ENCODE data around the gene SLC16A12. TPM values are rescaled to one million over a fixed set of nuclear protein-coding genes. Genes with fewer than 3 reads are reported as not detected.

SLC16A12 gene
- total RNA-seq, 2 donors from 2014 or later: not detected

GRCh38 chr10:89515031-89515841 is 20.2 kb downstream of the SLC16A12 start:
- DNase-seq (ENCODE audit: low spot score): no peak
- H3K36me3 Mint-ChIP-seq: no peaks in the 10 kb centered on the region
- peaks cover 2 to 19% of the 10 kb centered on the region in 2 donors for H3K27me3 Mint-ChIP-seq
- no peaks in the 10 kb centered on the region for H3K9me3 Mint-ChIP-seq
- no peaks in the 10 kb centered on the region for H3K4me1 Mint-ChIP-seq (ENCODE audit: low read depth in 2 of 2)
- H3K27ac Mint-ChIP-seq: no peak overlapping the region
- no peak overlapping the region for H3K4me3 Mint-ChIP-seq
- ATAC-seq: no peak

GRCh38 chr10:89513206-89513605 is 22.2 kb downstream of the SLC16A12 start:
- Mint-ChIP-seq H3K9me3 (no peaks in the 10 kb centered on the region), H3K4me1 (ENCODE audit: low read depth in 2 of 2) (no peaks in the 10 kb centered on the region), H3K27me3 (peaks cover 0 to 34% of the 10 kb centered on the region in 2 donors), H3K27ac (no peak overlapping the region), H3K36me3 (no peaks in the 10 kb centered on the region), H3K4me3 (no peak overlapping the region)
- no peak for ATAC-seq
- no peak for DNase-seq (ENCODE audit: low spot score)

GRCh38 chr10:89505640-89506275 is 29.6 kb downstream of the SLC16A12 start:
- H3K4me3 Mint-ChIP-seq: no peak overlapping the region
- H3K27me3 Mint-ChIP-seq: peaks cover 20 to 47% of the 10 kb centered on the region in 2 donors
- peaks cover 0 to 4% of the 10 kb centered on the region in 2 donors for H3K4me1 Mint-ChIP-seq (ENCODE audit: low read depth in 2 of 2)
- no peak overlapping the region for H3K27ac Mint-ChIP-seq
- DNase-seq (ENCODE audit: low spot score): no peak
- no peak for ATAC-seq
- H3K36me3 Mint-ChIP-seq: no peaks in the 10 kb centered on the region
- no peaks in the 10 kb centered on the region for H3K9me3 Mint-ChIP-seq

- no peaks in the 10 kb centered on the region for H3K9me3 Mint-ChIP-seq
- peaks cover 0 to 4% of the 10 kb centered on the region in 2 donors for H3K4me1 Mint-ChIP-seq (ENCODE audit: low read depth in 2 of 2)
- peaks cover 23 to 43% of the 10 kb centered on the region in 2 donors for H3K27me3 Mint-ChIP-seq
- no peaks in the 10 kb centered on the region for H3K36me3 Mint-ChIP-seq
- H3K27ac Mint-ChIP-seq: no peak overlapping the region
- no peak for ATAC-seq
- no peak for DNase-seq (ENCODE audit: low spot score)
- no peak overlapping the region for H3K4me3 Mint-ChIP-seq
Observed at GRCh38 chr10:89504691-89505090, 30.7 kb downstream of the SLC16A12 start.

- peaks cover 28 to 45% of the 10 kb centered on the region in 2 donors for H3K27me3 Mint-ChIP-seq
- no peak overlapping the region for H3K27ac Mint-ChIP-seq
- ATAC-seq: no peak
- H3K36me3 Mint-ChIP-seq: no peaks in the 10 kb centered on the region
- no peak for DNase-seq (ENCODE audit: low spot score)
- no peak overlapping the region for H3K4me3 Mint-ChIP-seq
- H3K9me3 Mint-ChIP-seq: no peaks in the 10 kb centered on the region
- H3K4me1 Mint-ChIP-seq (ENCODE audit: low read depth in 2 of 2): peaks cover 0 to 4% of the 10 kb centered on the region in 2 donors
Observed at GRCh38 chr10:89503652-89504370, 31.6 kb downstream of the SLC16A12 start.

- Mint-ChIP-seq H3K36me3 (no peaks in the 10 kb centered on the region), H3K27me3 (peaks cover 29 to 38% of the 10 kb centered on the region in 2 donors), H3K4me1 (ENCODE audit: low read depth in 2 of 2) (peaks cover 0 to 4% of the 10 kb centered on the region in 2 donors), H3K4me3 (no peak overlapping the region), H3K9me3 (no peaks in the 10 kb centered on the region), H3K27ac (no peak overlapping the region)
- no peak for ATAC-seq
- DNase-seq (ENCODE audit: low spot score): no peak
Observed at GRCh38 chr10:89503151-89503550, 32.2 kb downstream of the SLC16A12 start.

GRCh38 chr10:89502549-89502948 is 32.8 kb downstream of the SLC16A12 start:
- Mint-ChIP-seq H3K27ac (no peak overlapping the region), H3K9me3 (no peaks in the 10 kb centered on the region), H3K4me1 (ENCODE audit: low read depth in 2 of 2) (peaks cover 0 to 4% of the 10 kb centered on the region in 2 donors), H3K4me3 (no peak overlapping the region), H3K36me3 (no peaks in the 10 kb centered on the region), H3K27me3 (peaks cover 29 to 32% of the 10 kb centered on the region in 2 donors)
- no peak for DNase-seq (ENCODE audit: low spot score)
- ATAC-seq: no peak

GRCh38 chr10:89494575-89494974 is 40.8 kb downstream of the SLC16A12 start:
- ATAC-seq: no peak
- Mint-ChIP-seq H3K27ac (no peak overlapping the region), H3K9me3 (no peaks in the 10 kb centered on the region), H3K4me1 (ENCODE audit: low read depth in 2 of 2) (no peaks in the 10 kb centered on the region), H3K27me3 (peaks cover 16 to 37% of the 10 kb centered on the region in 2 donors), H3K36me3 (no peaks in the 10 kb centered on the region), H3K4me3 (no peak overlapping the region)
- no peak for DNase-seq (ENCODE audit: low spot score)

GRCh38 chr10:89494068-89494467 is 41.3 kb downstream of the SLC16A12 start:
- Mint-ChIP-seq H3K36me3 (no peaks in the 10 kb centered on the region), H3K27ac (no peak overlapping the region), H3K4me3 (no peak overlapping the region), H3K9me3 (no peaks in the 10 kb centered on the region), H3K4me1 (ENCODE audit: low read depth in 2 of 2) (no peaks in the 10 kb centered on the region), H3K27me3 (peaks cover 14 to 33% of the 10 kb centered on the region in 2 donors)
- DNase-seq (ENCODE audit: low spot score) (no peak), ATAC-seq (no peak)

GRCh38 chr10:89491932-89492331 is 43.5 kb downstream of the SLC16A12 start:
- Mint-ChIP-seq H3K27ac (no peak overlapping the region), H3K4me3 (no peak overlapping the region), H3K36me3 (no peaks in the 10 kb centered on the region), H3K27me3 (peaks cover 17 to 33% of the 10 kb centered on the region in 2 donors), H3K9me3 (no peaks in the 10 kb centered on the region), H3K4me1 (ENCODE audit: low read depth in 2 of 2) (no peaks in the 10 kb centered on the region)
- DNase-seq (ENCODE audit: low spot score) (no peak), ATAC-seq (no peak)

GRCh38 chr10:89490596-89491335 is 44.6 kb downstream of the SLC16A12 start:
- Mint-ChIP-seq H3K4me1 (ENCODE audit: low read depth in 2 of 2) (no peaks in the 10 kb centered on the region), H3K4me3 (no peak overlapping the region), H3K27me3 (peaks cover 13 to 33% of the 10 kb centered on the region in 2 donors), H3K36me3 (no peaks in the 10 kb centered on the region), H3K9me3 (no peaks in the 10 kb centered on the region), H3K27ac (no peak overlapping the region)
- no peak for ATAC-seq
- DNase-seq (ENCODE audit: low spot score): no peak

- H3K4me1 Mint-ChIP-seq (ENCODE audit: low read depth in 2 of 2): no peaks in the 10 kb centered on the region
- no peak overlapping the region for H3K4me3 Mint-ChIP-seq
- H3K27ac Mint-ChIP-seq: no peak overlapping the region
- no peaks in the 10 kb centered on the region for H3K36me3 Mint-ChIP-seq
- peaks cover 30 to 36% of the 10 kb centered on the region in 2 donors for H3K27me3 Mint-ChIP-seq
- ATAC-seq (no peak), DNase-seq (ENCODE audit: low spot score) (no peak)
- H3K9me3 Mint-ChIP-seq: no peaks in the 10 kb centered on the region
Observed at GRCh38 chr10:89482256-89482655, 53.1 kb downstream of the SLC16A12 start.

- no peak overlapping the region for H3K27ac Mint-ChIP-seq
- H3K4me1 Mint-ChIP-seq (ENCODE audit: low read depth in 2 of 2): no peaks in the 10 kb centered on the region
- no peak overlapping the region for H3K4me3 Mint-ChIP-seq
- H3K9me3 Mint-ChIP-seq: no peaks in the 10 kb centered on the region
- ATAC-seq: no peak
- H3K36me3 Mint-ChIP-seq: no peaks in the 10 kb centered on the region
- no peak for DNase-seq (ENCODE audit: low spot score)
- peaks cover 27 to 36% of the 10 kb centered on the region in 2 donors for H3K27me3 Mint-ChIP-seq
Observed at GRCh38 chr10:89481662-89482061, 53.7 kb downstream of the SLC16A12 start.

Measured in natural killer cell treated with Interleukin-12 subunit alpha and Interleukin-12 subunit beta and Interleukin-15 and Interleukin-18, amount 100 ng/mL, for 72 hours (primary cell).